Thyroid gland (tissue), 4 donors: ENCODE results near the gene PHTF1. TPM values are rescaled to one million over a fixed set of nuclear protein-coding genes. Genes with fewer than 3 reads are reported as not detected.

Experiments used
- DNase-seq, 2 donors: peaks; one replicate each; pipeline ENCODE4 v3.0.0-alpha.2; 2019
- H3K27ac ChIP-seq, 3 donors: fragments of 200-600 bp; sonication (generic); 1 replicate in 2 of 3; 2 replicates in 1 of 3; pipeline ENCODE4 v1.5.1; 2016 to 2019; ENCODE audit warnings: mild to moderate bottlenecking in 1 of 3, moderate library complexity in 1 of 3
- H3K27me3 ChIP-seq: fragments of 200-600 bp; sonication (generic); one replicate; pipeline ENCODE4 v1.5.1; 2019
- H3K36me3 ChIP-seq, 2 donors: fragments of 200-600 bp; sonication (generic); one replicate each; pipeline ENCODE4 v1.5.1; 2016 to 2019
- H3K4me1 ChIP-seq, 2 donors: fragments of 200-600 bp; sonication (generic); one replicate each; pipeline ENCODE4 v1.5.1; 2017 to 2019
- H3K4me3 ChIP-seq, 3 donors: fragments of 200-600 bp; sonication (generic); replicated peaks in 1 of 3; 1 replicate in 2 of 3; 2 replicates in 1 of 3; pipeline ENCODE4 v1.5.1; 2016; ENCODE audit warnings: mild to moderate bottlenecking in 1 of 3
- H3K9me3 ChIP-seq: fragments of 200-600 bp; sonication (generic); one replicate; pipeline ENCODE4 v1.5.1; 2017
- CTCF ChIP-seq, 6 experiments: fragments of 200-600 bp in 3 of 6; fragments of 450-650 bp in 3 of 6; sonication (generic) in 3 of 6; IDR thresholded peaks; one replicate each; pipeline ENCODE4 v1.5.1; 2016 to 2019; ENCODE audit warnings: antibody characterized with exemption in 6 of 6, mild to moderate bottlenecking in 2 of 6, inconsistent platforms in 1 of 6, moderate library complexity in 1 of 6
- POLR2A ChIP-seq, 2 donors: fragments of 450-650 bp; IDR thresholded peaks; one replicate each; pipeline ENCODE4 v1.6.1; 2017; ENCODE audit warnings: antibody characterized with exemption in 2 of 2, mild to moderate bottlenecking in 2 of 2, moderate library complexity in 1 of 2
- WGBS, 2 donors: methylation state at CpG; one replicate each; pipeline ENCODE4 v1.1.5; 2017; 5-methylcytosine and 5-hydroxymethylcytosine counted together
- intact Hi-C: fragments of 100-400 bp; cut with DNase I; formaldehyde crosslinking; loops from one replicate; pipeline ENCODE4 v1.15.1; 2023
- total RNA-seq, 4 donors: library from RNA; depleted of rRNA; stranded (reverse); fragments of >200 nt; gene quantifications; one replicate each; pipeline ENCODE4 v1.2.3, GENCODE V29; 2016

Gene PHTF1
- total RNA-seq, 4 donors from 2014 or later = 14.4 to 25.4 (median 20.9) TPM

GRCh38 chr1:113666126-113666525 is 93.2 kb downstream of the PHTF1 start:
- Histone ChIP-seq H3K9me3 (no peaks in the 10 kb centered on the region), H3K27me3 (no peaks in the 10 kb centered on the region), H3K4me3 (no peak overlapping the region), H3K27ac (no peak overlapping the region), H3K4me1 (no peaks in the 10 kb centered on the region), H3K36me3 (no peaks in the 10 kb centered on the region)
- intact Hi-C loops = no loop called here
- TF ChIP-seq POLR2A (IDR thresholded peaks at IDR 0.05) = no peak
- TF ChIP-seq CTCF (IDR thresholded peaks at IDR 0.05) = no peak
- DNase-seq = no peak
- 96 to 97% methylated on average over 2 of the region's 2 CpGs for WGBS, 2 donors

- H3K9me3 ChIP-seq = no peaks in the 10 kb centered on the region
- intact Hi-C loops = no loop called here
- no peak for TF ChIP-seq POLR2A (IDR thresholded peaks at IDR 0.05)
- TF ChIP-seq CTCF (IDR thresholded peaks at IDR 0.05) = no peak
Observed at GRCh38 chr1:113665071-113665470, 94.2 kb downstream of the PHTF1 start.

GRCh38 chr1:113663165-113663951 is 95.9 kb downstream of the PHTF1 start:
- Histone ChIP-seq H3K9me3 (no peaks in the 10 kb centered on the region), H3K4me3 (no peak overlapping the region), H3K27ac (no peak overlapping the region), H3K27me3 (no peaks in the 10 kb centered on the region), H3K4me1 (no peaks in the 10 kb centered on the region), H3K36me3 (peaks cover 0 to 7% of the 10 kb centered on the region in 2 donors)
- TF ChIP-seq CTCF (IDR thresholded peaks at IDR 0.05) (no peak), POLR2A (IDR thresholded peaks at IDR 0.05) (no peak)
- no peak for DNase-seq
- WGBS, 2 donors = 89 to 94% methylated on average over 5 of the region's 5 CpGs
- intact Hi-C loops = no loop called here

More at GRCh38 chr1:113665071-113665470, 94.2 kb downstream of the PHTF1 start:
- no peaks in the 10 kb centered on the region for H3K36me3 ChIP-seq
- no peak overlapping the region for H3K4me3 ChIP-seq
- H3K27me3 ChIP-seq = no peaks in the 10 kb centered on the region
- no peak for DNase-seq
- H3K27ac ChIP-seq = no peak overlapping the region
- H3K4me1 ChIP-seq = no peaks in the 10 kb centered on the region

GRCh38 chr1:113662101-113662500 is 97.2 kb downstream of the PHTF1 start:
- peaks cover 0 to 7% of the 10 kb centered on the region in 2 donors for H3K36me3 ChIP-seq
- no peak overlapping the region for H3K4me3 ChIP-seq
- no peak for TF ChIP-seq POLR2A (IDR thresholded peaks at IDR 0.05)
- no peak for TF ChIP-seq CTCF (IDR thresholded peaks at IDR 0.05)
- no peaks in the 10 kb centered on the region for H3K9me3 ChIP-seq
- H3K27me3 ChIP-seq = no peaks in the 10 kb centered on the region
- H3K27ac ChIP-seq = no peak overlapping the region
- WGBS, 2 donors = 96 to 98% methylated on average over 1 of the region's 1 CpG
- no peaks in the 10 kb centered on the region for H3K4me1 ChIP-seq
- no peak for DNase-seq
- intact Hi-C loops = no loop called here

- intact Hi-C loops = no loop called here
- Histone ChIP-seq H3K27me3 (no peaks in the 10 kb centered on the region), H3K4me1 (no peaks in the 10 kb centered on the region), H3K4me3 (no peak overlapping the region), H3K27ac (no peak overlapping the region), H3K36me3 (peaks cover 0 to 7% of the 10 kb centered on the region in 2 donors), H3K9me3 (no peaks in the 10 kb centered on the region)
- WGBS, 2 donors = 73 to 75% methylated on average over 3 of the region's 3 CpGs
- no peak for TF ChIP-seq CTCF (IDR thresholded peaks at IDR 0.05)
- TF ChIP-seq POLR2A (IDR thresholded peaks at IDR 0.05) = no peak
- no peak for DNase-seq
Observed at GRCh38 chr1:113660088-113660487, 99.2 kb downstream of the PHTF1 start.
